Type B pancreatic cell (in vitro differentiated cells): ENCODE results near the gene TLR9. TPM values are rescaled to one million over a fixed set of nuclear protein-coding genes. Genes with fewer than 3 reads are reported as not detected.

Experiments used
- DNase-seq: peaks from one replicate; pipeline ENCODE4 v3.0.0; 2021; ENCODE audit warnings: mixed read lengths; ENCODE audit not compliant: unreplicated experiment; ENCODE audit errors: extremely low spot score
- H3K27ac Mint-ChIP-seq: 2 replicates; pipeline ENCODE4 v1.8.0; 2021; ENCODE audit warnings: mild to moderate bottlenecking, mixed read lengths
- H3K27me3 Mint-ChIP-seq: 2 replicates; pipeline ENCODE4 v1.8.0; 2021; ENCODE audit warnings: mixed read lengths
- H3K36me3 Mint-ChIP-seq: 2 replicates; pipeline ENCODE4 v1.8.0; 2021; ENCODE audit warnings: mixed read lengths
- H3K4me1 Mint-ChIP-seq: one replicate; pipeline ENCODE4 v1.8.0; 2021; ENCODE audit warnings: mixed read lengths; ENCODE audit not compliant: unreplicated experiment
- H3K4me3 Mint-ChIP-seq: 2 replicates; pipeline ENCODE4 v1.8.0; 2021; ENCODE audit warnings: mild to moderate bottlenecking, mixed read lengths
- H3K9me3 Mint-ChIP-seq: 2 replicates; pipeline ENCODE4 v1.8.0; 2021; ENCODE audit warnings: mixed read lengths
- total RNA-seq: library from RNA; stranded (reverse); gene quantifications from 2 replicates; pipeline ENCODE4 v1.2.1, GENCODE V29; 2021; ENCODE audit warnings: low replicate concordance
- TF ChIP-seq, protein P1 (sequence below): fragments of 200-600 bp; sonication (generic); conservative IDR thresholded peaks from 2 replicates; pipeline ENCODE4 v1.5.0; 2021; ENCODE audit warnings: antibody characterized with exemption, mild to moderate bottlenecking

TLR9 gene
- total RNA-seq, 1 donor from 2014 or later, result 0.22 TPM

DNA sequence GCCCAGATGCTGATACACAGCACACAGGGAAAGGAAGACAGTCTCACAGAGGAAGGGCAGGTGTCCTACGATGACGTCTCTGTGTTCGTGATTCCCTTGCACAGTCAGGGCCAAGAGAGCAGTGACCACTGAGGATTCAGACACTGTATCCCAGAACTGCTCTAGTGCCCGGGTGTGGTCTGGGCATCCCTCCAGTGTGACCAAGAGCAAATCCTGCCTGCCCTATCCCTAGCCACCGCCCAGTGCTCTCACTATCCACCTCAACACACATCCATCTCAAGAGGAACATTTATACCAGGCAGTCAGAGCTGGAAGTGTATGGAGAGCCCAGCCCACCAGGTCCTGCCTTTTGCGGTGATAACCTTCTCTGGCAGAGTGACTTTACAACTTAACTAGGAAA, 24.2 kb upstream of the TLR9 start:
- TF ChIP-seq, protein P1, sequence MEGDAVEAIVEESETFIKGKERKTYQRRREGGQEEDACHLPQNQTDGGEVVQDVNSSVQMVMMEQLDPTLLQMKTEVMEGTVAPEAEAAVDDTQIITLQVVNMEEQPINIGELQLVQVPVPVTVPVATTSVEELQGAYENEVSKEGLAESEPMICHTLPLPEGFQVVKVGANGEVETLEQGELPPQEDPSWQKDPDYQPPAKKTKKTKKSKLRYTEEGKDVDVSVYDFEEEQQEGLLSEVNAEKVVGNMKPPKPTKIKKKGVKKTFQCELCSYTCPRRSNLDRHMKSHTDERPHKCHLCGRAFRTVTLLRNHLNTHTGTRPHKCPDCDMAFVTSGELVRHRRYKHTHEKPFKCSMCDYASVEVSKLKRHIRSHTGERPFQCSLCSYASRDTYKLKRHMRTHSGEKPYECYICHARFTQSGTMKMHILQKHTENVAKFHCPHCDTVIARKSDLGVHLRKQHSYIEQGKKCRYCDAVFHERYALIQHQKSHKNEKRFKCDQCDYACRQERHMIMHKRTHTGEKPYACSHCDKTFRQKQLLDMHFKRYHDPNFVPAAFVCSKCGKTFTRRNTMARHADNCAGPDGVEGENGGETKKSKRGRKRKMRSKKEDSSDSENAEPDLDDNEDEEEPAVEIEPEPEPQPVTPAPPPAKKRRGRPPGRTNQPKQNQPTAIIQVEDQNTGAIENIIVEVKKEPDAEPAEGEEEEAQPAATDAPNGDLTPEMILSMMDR, result no peak
- Mint-ChIP-seq H3K27ac (peak overlapping the region; percentile 65), H3K4me1 (peaks cover 4% of the 10 kb centered on the region), H3K9me3 (no peaks in the 10 kb centered on the region), H3K36me3 (peaks cover 15% of the 10 kb centered on the region), H3K4me3 (no peak overlapping the region), H3K27me3 (peaks cover 8% of the 10 kb centered on the region)
- DNase-seq, result no peak

DNA sequence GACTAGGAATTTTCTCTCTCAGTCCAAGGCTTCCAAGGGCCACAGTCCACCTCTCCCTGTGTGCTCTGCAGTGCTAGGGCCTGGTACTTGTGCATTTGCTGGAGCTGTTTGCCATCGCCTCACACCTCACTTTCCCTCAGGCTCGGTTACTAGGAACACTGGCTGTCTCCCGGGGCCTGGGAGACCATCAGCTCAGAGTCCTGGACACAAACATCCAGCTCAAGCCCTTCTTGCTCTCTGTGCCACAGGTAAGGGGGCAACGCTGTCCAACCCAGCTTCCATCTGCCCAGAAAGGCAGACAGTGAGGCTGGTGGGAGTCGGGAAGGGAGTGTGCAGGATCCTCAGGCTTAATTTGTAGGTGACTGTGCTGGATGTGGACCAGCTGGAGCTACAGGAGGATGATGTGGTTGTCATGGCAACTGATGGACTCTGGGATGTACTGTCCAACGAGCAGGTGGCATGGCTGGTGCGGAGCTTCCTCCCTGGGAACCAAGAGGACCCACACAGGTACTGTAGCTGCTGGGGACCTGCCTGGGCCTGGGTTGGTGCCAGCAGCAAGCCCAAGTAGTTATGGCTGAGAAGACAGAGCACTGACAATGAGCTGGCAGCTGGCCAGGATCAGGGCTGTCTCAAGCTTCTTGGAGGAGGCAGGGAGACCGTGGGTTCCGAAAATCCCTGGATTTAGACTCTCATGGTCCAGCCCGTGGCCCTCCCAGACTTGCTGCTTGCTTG, 23.5 kb upstream of the TLR9 start:
- DNase-seq, result no peak

DNA sequence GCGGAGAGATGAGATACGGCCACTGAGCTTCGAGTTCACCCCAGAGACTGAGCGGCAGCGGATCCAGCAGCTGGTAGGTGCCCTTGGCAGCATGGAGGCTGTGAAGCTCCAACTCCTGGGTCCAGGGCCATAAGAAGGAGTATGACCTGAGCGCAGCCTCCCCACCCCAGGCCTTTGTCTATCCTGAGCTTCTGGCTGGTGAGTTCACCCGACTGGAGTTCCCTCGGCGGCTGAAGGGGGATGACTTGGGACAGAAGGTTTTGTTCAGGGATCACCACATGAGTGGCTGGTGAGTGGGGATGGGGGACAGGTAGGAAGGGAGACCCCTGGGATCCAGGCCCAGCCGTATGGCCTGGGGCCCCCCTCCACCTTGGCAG, 22.7 kb upstream of the TLR9 start:
- Mint-ChIP-seq H3K4me3 (peak overlapping the region; percentile 20), H3K27ac (no peak overlapping the region), H3K27me3 (peaks cover 8% of the 10 kb centered on the region), H3K9me3 (no peaks in the 10 kb centered on the region), H3K4me1 (peaks cover 3% of the 10 kb centered on the region), H3K36me3 (peaks cover 9% of the 10 kb centered on the region)
- no peak for DNase-seq
- TF ChIP-seq, protein P1, result no peak

More for the DNA sequence above, 23.5 kb upstream of the TLR9 start:
- Mint-ChIP-seq H3K27me3 (peaks cover 8% of the 10 kb centered on the region), H3K27ac (no peak overlapping the region), H3K36me3 (peaks cover 11% of the 10 kb centered on the region), H3K4me1 (peaks cover 4% of the 10 kb centered on the region), H3K4me3 (peak overlapping the region; percentile 20), H3K9me3 (no peaks in the 10 kb centered on the region)
- TF ChIP-seq, protein P1, result no peak

DNA sequence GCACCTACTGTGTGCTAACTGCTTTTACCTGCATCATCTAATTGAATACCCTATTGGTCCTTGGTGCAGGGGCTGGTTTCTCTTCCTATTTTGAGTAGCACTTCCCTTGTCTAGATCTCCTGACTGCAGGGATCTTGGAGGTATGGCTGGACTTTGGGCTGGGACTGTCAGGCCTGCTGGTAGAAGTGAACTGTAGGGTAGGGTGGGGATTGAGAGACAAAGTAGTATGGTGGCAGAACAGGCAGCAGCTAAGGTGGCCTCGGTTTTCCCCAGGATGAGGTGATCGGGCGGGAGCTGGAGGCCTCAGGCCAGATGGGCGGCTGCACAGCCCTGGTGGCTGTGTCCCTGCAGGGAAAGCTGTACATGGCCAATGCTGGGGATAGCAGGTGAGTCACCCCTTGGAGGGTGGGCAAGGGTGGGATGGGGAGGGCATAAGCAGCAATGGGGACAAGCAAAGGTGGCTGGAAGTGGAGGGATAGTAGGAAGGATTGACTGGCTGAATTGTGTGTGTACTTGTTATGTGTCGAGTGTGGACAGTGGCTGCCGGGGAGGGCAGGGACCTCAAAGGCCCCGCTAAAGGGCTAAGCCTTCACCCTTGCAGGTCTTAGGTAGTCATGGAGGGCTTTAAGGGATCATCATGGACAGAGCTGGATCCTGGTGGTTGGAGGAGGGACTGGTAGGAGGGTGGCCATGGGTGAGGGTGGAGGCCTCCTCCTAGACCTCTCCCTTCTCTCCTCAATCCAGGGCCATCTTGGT, 22.1 kb upstream of the TLR9 start:
- Mint-ChIP-seq H3K9me3 (no peaks in the 10 kb centered on the region), H3K36me3 (peaks cover 7% of the 10 kb centered on the region), H3K27ac (peak overlapping the region; percentile 71), H3K4me3 (peak overlapping the region; percentile 68), H3K27me3 (peaks cover 8% of the 10 kb centered on the region), H3K4me1 (no peaks in the 10 kb centered on the region)
- no peak for DNase-seq
- TF ChIP-seq, protein P1, result no peak

DNA sequence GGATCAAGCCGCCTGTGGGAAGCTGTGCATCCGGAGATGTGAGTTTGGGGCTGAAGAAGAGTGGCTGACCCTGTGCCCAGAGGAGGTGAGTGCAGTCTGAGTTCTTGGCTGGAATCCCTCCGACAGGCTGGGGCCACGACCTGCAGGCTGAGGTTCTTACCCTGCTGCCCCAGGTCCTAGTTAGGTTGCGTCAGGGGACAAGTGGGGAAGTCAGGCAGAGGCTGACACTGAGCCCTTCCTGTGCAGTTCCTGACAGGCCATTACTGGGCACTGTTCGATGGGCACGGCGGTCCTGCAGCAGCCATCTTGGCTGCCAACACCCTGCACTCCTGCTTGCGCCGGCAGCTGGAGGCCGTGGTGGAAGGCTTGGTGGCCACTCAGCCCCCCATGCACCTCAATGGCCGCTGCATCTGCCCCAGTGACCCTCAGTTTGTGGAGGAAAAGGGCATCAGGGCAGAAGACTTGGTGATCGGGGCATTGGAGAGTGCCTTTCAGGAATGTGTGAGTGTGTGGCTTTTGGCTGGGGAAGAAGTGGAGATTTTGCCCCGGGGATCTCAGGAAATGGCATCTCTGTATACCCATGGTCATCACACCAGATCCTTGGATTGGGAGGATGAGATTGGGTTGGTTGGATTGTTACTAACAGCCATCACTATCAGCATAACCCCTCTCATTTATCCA, 21.4 kb upstream of the TLR9 start:
- no peak for DNase-seq
- Mint-ChIP-seq H3K4me1 (no peaks in the 10 kb centered on the region), H3K27me3 (peaks cover 8% of the 10 kb centered on the region), H3K4me3 (peak overlapping the region; percentile 75), H3K9me3 (no peaks in the 10 kb centered on the region), H3K27ac (peak overlapping the region; percentile 21), H3K36me3 (peaks cover 7% of the 10 kb centered on the region)
- TF ChIP-seq, protein P1, result no peak
